ENCODE measurements around the gene COQ10A. TPM values are rescaled to one million over a fixed set of nuclear protein-coding genes. Genes with fewer than 3 reads are reported as not detected.

Gene COQ10A
- total and polyA plus RNA-seq, 2 of the 8 experiments (the other 6 are each of a cell fraction or from before 2014, with no cell fraction given), result 21.8 to 42.9 TPM

- TF ChIP-seq SRF (IDR thresholded peaks at IDR 0.05; ENCODE audit: low read depth, low read length), result no peak
- TF ChIP-seq TAF1 (IDR thresholded peaks at IDR 0.05; ENCODE audit: low read depth, low read length), result no peak; the same call in 1 of the 2 replicates
- no peak for TF ChIP-seq BCL11A (IDR thresholded peaks at IDR 0.05; ENCODE audit: low read depth in 2 of 2, low read length in 2 of 2)
These were observed 8.5 kb upstream of the COQ10A start, which contains the start of gene ANKRD52 (continued) for GRCh38 chr12:56258068-56258819.
